Fibroblast of lung (primary cell): ENCODE data around the gene ETV1.

Experiments used
- CTCF ChIP-seq, 2 donors: IDR thresholded peaks in 1 of 2; conservative IDR thresholded peaks in 1 of 2; 1 replicate in 1 of 2; 2 replicates in 1 of 2; pipeline ENCODE4 v1.5.1; 2011 to 2012; ENCODE audit warnings: low read length in 2 of 2, control low read depth in 1 of 2, inconsistent platforms in 1 of 2, low read depth in 1 of 2, mild to moderate bottlenecking in 1 of 2
- EZH2 ChIP-seq: IDR thresholded peaks from 2 replicates; pipeline ENCODE4 v1.5.1; 2012; ENCODE audit warnings: low read length, control low read depth, mild to moderate bottlenecking; ENCODE audit errors: missing control alignments

- no peak for TF ChIP-seq CTCF (conservative IDR thresholded peaks at IDR 0.05 in 1 of 2, IDR thresholded peaks at IDR 0.05 in 1 of 2; ENCODE audit: low read depth in 1 of 2, low read length in 2 of 2)
- TF ChIP-seq EZH2, result no peak
Measured at GRCh38 chr7:13988731-13989125, 738 bp downstream of the ETV1 start.
